OCI-LY1 (cell line): Measurements from ENCODE around the gene LDLRAD4.

Experiments used
- EZH2 ChIP-seq: fragments of 200-600 bp; sonication (generic), shearing (Covaris generic); IDR thresholded peaks from 2 replicates; pipeline ENCODE4 v1.8.0; 2017; ENCODE audit warnings: borderline replicate concordance, mixed run types, mild to moderate bottlenecking, antibody characterized with exemption, low read length, moderate library complexity, mixed read lengths
- TF ChIP-seq, protein P1 (sequence below): fragments of 200-600 bp; sonication (generic), shearing (Covaris generic); IDR thresholded peaks from 2 replicates; pipeline ENCODE4 v1.5.1; 2017; ENCODE audit warnings: mild to moderate bottlenecking, antibody characterized with exemption, low read length, moderate library complexity, mixed read lengths

DNA sequence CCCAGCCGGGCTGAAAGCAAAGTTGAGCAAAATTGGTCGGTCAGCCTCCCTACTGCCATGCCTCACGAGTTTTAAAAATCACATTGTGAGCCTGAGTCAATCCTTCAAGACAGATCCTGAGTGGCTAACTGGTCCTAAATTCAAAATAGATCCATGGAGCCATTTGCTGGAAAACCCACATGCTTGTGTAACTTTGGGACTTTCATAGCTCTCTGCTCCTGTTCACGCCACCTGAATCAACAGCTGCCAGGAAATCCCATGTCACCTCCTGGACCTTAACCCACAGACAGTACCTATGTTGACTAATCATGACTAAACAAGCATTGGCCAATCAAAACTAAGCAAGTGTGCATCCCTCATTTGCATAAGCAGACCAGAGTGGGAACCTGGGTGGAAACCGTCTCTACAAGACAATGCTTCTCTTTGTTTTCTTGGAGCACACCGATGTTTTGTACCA, 42.8 kb upstream of the LDLRAD4 start:
- TF ChIP-seq, protein P1, sequence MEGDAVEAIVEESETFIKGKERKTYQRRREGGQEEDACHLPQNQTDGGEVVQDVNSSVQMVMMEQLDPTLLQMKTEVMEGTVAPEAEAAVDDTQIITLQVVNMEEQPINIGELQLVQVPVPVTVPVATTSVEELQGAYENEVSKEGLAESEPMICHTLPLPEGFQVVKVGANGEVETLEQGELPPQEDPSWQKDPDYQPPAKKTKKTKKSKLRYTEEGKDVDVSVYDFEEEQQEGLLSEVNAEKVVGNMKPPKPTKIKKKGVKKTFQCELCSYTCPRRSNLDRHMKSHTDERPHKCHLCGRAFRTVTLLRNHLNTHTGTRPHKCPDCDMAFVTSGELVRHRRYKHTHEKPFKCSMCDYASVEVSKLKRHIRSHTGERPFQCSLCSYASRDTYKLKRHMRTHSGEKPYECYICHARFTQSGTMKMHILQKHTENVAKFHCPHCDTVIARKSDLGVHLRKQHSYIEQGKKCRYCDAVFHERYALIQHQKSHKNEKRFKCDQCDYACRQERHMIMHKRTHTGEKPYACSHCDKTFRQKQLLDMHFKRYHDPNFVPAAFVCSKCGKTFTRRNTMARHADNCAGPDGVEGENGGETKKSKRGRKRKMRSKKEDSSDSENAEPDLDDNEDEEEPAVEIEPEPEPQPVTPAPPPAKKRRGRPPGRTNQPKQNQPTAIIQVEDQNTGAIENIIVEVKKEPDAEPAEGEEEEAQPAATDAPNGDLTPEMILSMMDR = no peak
- TF ChIP-seq EZH2 = no peak
